ENCODE data around the gene PPM1E.

DNA sequence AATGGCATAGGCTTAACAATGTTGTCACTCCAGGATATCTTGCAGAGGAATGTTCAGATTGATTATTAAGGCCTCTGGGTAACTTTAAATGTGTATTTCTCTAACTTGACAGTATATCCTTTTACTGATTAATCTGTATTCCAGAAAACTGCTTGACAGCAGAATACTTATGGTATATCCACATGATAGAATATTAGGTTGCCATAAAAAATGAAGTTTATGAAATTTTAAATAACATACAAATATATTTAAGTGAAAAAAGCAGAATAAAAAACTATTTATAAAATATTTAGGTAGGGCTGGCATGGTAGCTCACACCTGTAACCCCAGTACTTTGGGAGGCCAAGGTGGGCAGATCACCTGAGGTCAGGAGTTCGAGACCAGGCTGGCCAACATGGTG lies 244.4 kb downstream of the PPM1E start:
- TF ChIP-seq SIN3A (IDR thresholded peaks at IDR 0.05; ENCODE audit: borderline replicate concordance, insufficient read depth, low read length) (no peak), POLR2AphosphoS5 (IDR thresholded peaks at IDR 0.05; ENCODE audit: low read depth, low read length) (no peak), TAF1 (IDR thresholded peaks at IDR 0.05; ENCODE audit: borderline replicate concordance, insufficient read depth, low read length) (no peak)
